GM12878 (cell line): ENCODE results near the gene NFASC. TPM values are rescaled to one million over a fixed set of nuclear protein-coding genes. Genes with fewer than 3 reads are reported as not detected.

ENCODE experiments used
- ATAC-seq: fragments of 200-7000 bp; cut with Tn5 transposase; 3 replicates; pipeline ENCODE4 v1.9.1; 2020; ENCODE audit warnings: mild to moderate bottlenecking, moderate library complexity
- BruUV-seq: library from RNA; stranded (reverse); fragments of 400-500 nt; replicated peaks from 2 replicates; lab custom pipeline; 2021; lab: Mats Ljungman, UMichigan
- CTCF ChIA-PET: fragments of 300-600 bp; sonication (Branson Sonifier 250); formaldehyde crosslinking; extraction: SDS; loops from one replicate; lab custom pipeline; 2021; ENCODE audit warnings: inconsistent platforms; lab: Yijun Ruan, JAX
- POLR2A ChIA-PET: fragments of 350-600 bp; formaldehyde crosslinking; extraction: SDS; loops from one replicate; lab custom pipeline; 2021; ENCODE audit warnings: inconsistent platforms; lab: Charles Lee
- RAD21 ChIA-PET: fragments of 300-600 bp; sonication (Branson Sonifier 250); formaldehyde crosslinking; loops from one replicate; lab custom pipeline; 2023; ENCODE audit warnings: antibody characterized with exemption; ENCODE audit not compliant: unreplicated experiment; lab: Charles Lee
- SMC1A ChIA-PET: fragments of 300-600 bp; sonication (Branson Sonifier 250); formaldehyde crosslinking; loops from one replicate; lab custom pipeline; 2023; ENCODE audit not compliant: unreplicated experiment, uncharacterized antibody; lab: Charles Lee
- DNase-seq: peaks from one replicate; pipeline ENCODE4 v3.0.0-alpha.2; 2011; ENCODE audit warnings: low read depth, low spot score
- FAIRE-seq: peaks from 3 replicates; lab custom pipeline; 2011; peaks lifted over from hg19 to GRCh38; lab: Jason Lieb, UNC
- H2AFZ ChIP-seq: 2 replicates; pipeline ENCODE4 v1.6.0; 2011; ENCODE audit warnings: low read depth, low read length, control low read depth; ENCODE audit not compliant: control insufficient read depth
- H3K27ac ChIP-seq: 2 replicates; pipeline ENCODE4 v1.5.1; 2011; ENCODE audit warnings: control low read depth; ENCODE audit not compliant: control insufficient read depth, insufficient read depth
- H3K27me3 ChIP-seq, 2 experiments: replicated peaks in 1 of 2; 2 replicates each; pipeline versions ENCODE4 v1.6.0 to v1.6.1; 2011; ENCODE audit warnings: low read length in 1 of 2; ENCODE audit not compliant: control insufficient read depth in 2 of 2, insufficient read depth in 2 of 2
- H3K36me3 ChIP-seq, 2 experiments: 2 replicates each; pipeline ENCODE4 v1.5.1; 2011; ENCODE audit warnings: low read length in 1 of 2; ENCODE audit not compliant: control insufficient read depth in 2 of 2, insufficient read depth in 2 of 2
- H3K4me1 ChIP-seq: 2 replicates; pipeline ENCODE4 v1.6.1; 2011; ENCODE audit warnings: mild to moderate bottlenecking, low read length, moderate library complexity, mixed read lengths; ENCODE audit not compliant: control insufficient read depth, insufficient read depth
- H3K4me2 ChIP-seq: 2 replicates; pipeline ENCODE4 v1.6.0; 2011; ENCODE audit warnings: control low read depth; ENCODE audit not compliant: control insufficient read depth, insufficient read depth
- H3K4me3 ChIP-seq: fragments of 200-600 bp; sonication (generic); 2 replicates; pipeline ENCODE4 v1.5.1; 2016
- H3K79me2 ChIP-seq: 2 replicates; pipeline ENCODE4 v1.6.0; 2011; ENCODE audit warnings: low read length; ENCODE audit not compliant: control insufficient read depth, insufficient read depth
- H3K9ac ChIP-seq: 2 replicates; pipeline ENCODE4 v1.8.0; 2011; ENCODE audit warnings: low read length, control low read depth, mixed read lengths; ENCODE audit not compliant: control insufficient read depth, insufficient read depth
- H3K9me3 ChIP-seq: replicated peaks from 3 replicates; pipeline ENCODE4 v1.5.1; 2011; ENCODE audit warnings: mild to moderate bottlenecking, low read length; ENCODE audit not compliant: control insufficient read depth, insufficient read depth
- H4K20me1 ChIP-seq: 2 replicates; pipeline ENCODE4 v1.6.0; 2011; ENCODE audit not compliant: control insufficient read depth, insufficient read depth
- CEBPB ChIP-seq, 2 experiments: fragments of 150-350 bp in 1 of 2; IDR thresholded peaks; 2 replicates each; pipeline ENCODE4 v1.6.1; 2012 to 2014; ENCODE audit warnings: low read depth in 2 of 2, low read length in 2 of 2, borderline replicate concordance in 1 of 2, inconsistent platforms in 1 of 2
- CREB1 ChIP-seq: IDR thresholded peaks from 2 replicates; pipeline ENCODE4 v1.6.1; 2012; ENCODE audit warnings: low read depth, mild to moderate bottlenecking, inconsistent platforms
- ESRRA ChIP-seq: IDR thresholded peaks from 2 replicates; pipeline ENCODE4 v1.6.1; 2012; ENCODE audit warnings: mild to moderate bottlenecking, low read length, improper control_type of control experiment
- EZH2 ChIP-seq: IDR thresholded peaks from 2 replicates; pipeline ENCODE4 v1.6.1; 2012; ENCODE audit warnings: low read depth, mild to moderate bottlenecking, control low read depth, inconsistent platforms, low read length, borderline replicate concordance; ENCODE audit not compliant: control insufficient read depth
- RUNX3 ChIP-seq: IDR thresholded peaks from 2 replicates; pipeline ENCODE4 v1.6.1; 2012; ENCODE audit warnings: low read length, inconsistent platforms
- SKIL ChIP-seq: fragments of 450-650 bp; IDR thresholded peaks from 2 replicates; pipeline ENCODE4 v1.6.1; 2017; ENCODE audit warnings: mild to moderate bottlenecking, low read depth, inconsistent platforms; ENCODE audit not compliant: poor library complexity, severe bottlenecking
- SMC3 ChIP-seq: IDR thresholded peaks from 2 replicates; pipeline ENCODE4 v1.6.1; 2011; ENCODE audit warnings: low read length, improper control_type of control experiment, borderline replicate concordance
- TBL1XR1 ChIP-seq: IDR thresholded peaks from 2 replicates; pipeline ENCODE4 v1.6.1; 2012; ENCODE audit warnings: low read depth, low read length, improper control_type of control experiment
- YY1 ChIP-seq: IDR thresholded peaks from 2 replicates; pipeline ENCODE4 v1.6.1; 2011; ENCODE audit warnings: low read depth, mild to moderate bottlenecking, low read length
- ZBTB33 ChIP-seq: fragments of 450-650 bp; IDR thresholded peaks from 2 replicates; pipeline ENCODE4 v1.6.1; 2017; ENCODE audit warnings: mild to moderate bottlenecking
- ZNF24 ChIP-seq: fragments of 450-650 bp; IDR thresholded peaks from 2 replicates; pipeline ENCODE4 v1.6.1; 2017; ENCODE audit warnings: antibody characterized with exemption, mild to moderate bottlenecking
- WGBS: methylation state at CpG from one replicate; pipeline ENCODE4 v1.1.6; 2016; ENCODE audit warnings: low lambda C conversion rate; ENCODE audit not compliant: insufficient replicate concordance, insufficient coverage; ENCODE audit errors: missing lambda C conversion rate; 5-methylcytosine and 5-hydroxymethylcytosine counted together
- in situ Hi-C: fragments of 300-500 bp; cut with MboI; formaldehyde crosslinking; loops from 9 replicates; pipeline ENCODE4 v1.14.3; 2018; ENCODE audit warnings: mixed read lengths
- intact Hi-C: fragments of 100-400 bp; cut with micrococcal nuclease; formaldehyde crosslinking; loops from one replicate; pipeline ENCODE4 v1.14.2; 2022; ENCODE audit not compliant: unreplicated experiment
- polyA plus RNA-seq, 11 experiments: library from polyadenylated mRNA; depleted of rRNA in 4 of 11; unstranded in 6 of 11; stranded (reverse) in 5 of 11; fragments of >200 nt; fragmentation: Nextera tagmentation in 4 of 11; fragmentation: Illumina TruSeq in 1 of 11; extraction: Ambion mirVana in 4 of 11; extraction: Trizol in 1 of 11; gene quantifications; 1 replicate in 1 of 11; 2 replicates in 10 of 11; pipeline versions ENCODE4 v1.2.1 to v1.2.3, GENCODE V29; 2011 to 2016; ENCODE audit warnings: inconsistent platforms in 2 of 11, missing spikeins in 2 of 11, low read depth in 1 of 11
- total RNA-seq, 4 experiments: library from RNA; depleted of rRNA in 3 of 4; stranded (reverse); fragments of >200 nt in 3 of 4; fragmentation: Illumina TruSeq in 1 of 4; extraction: Trizol in 1 of 4; gene quantifications; 2 replicates each; pipeline versions ENCODE4 v1.2.1 to v1.2.3, GENCODE V29; 2013 to 2021

The NFASC gene
- total and polyA plus RNA-seq, 10 of the 15 experiments (the other 5 are each of a cell fraction or from before 2014, with no cell fraction given): 0.04 to 0.31 (median 0.12) TPM; not detected in 4

GRCh38 chr1:204883405-204883804 is 12.7 kb downstream of the NFASC start:
- no peak for DNase-seq
- Histone ChIP-seq H4K20me1 (no peaks in the 10 kb centered on the region), H3K9me3 (no peaks in the 10 kb centered on the region), H3K4me3 (no peak overlapping the region)
- no TSS peak for BruUV-seq
- intact Hi-C loops: no loop called here
- SMC1A ChIA-PET: no interaction called here
- TF ChIP-seq ESRRA (no peak), CREB1 (no peak), CEBPB (IDR thresholded peaks at IDR 0.05; ENCODE audit: borderline replicate concordance in 1 of 2, low read depth in 2 of 2, low read length in 2 of 2) (no peak), ZBTB33 (no peak)
- TF ChIP-seq, all 136 proteins: peak for 0
- in situ Hi-C loops: no loop called here
- no peak overlapping the region for H3K4me2 ChIP-seq
- ChIA-PET CTCF (no interaction called here), POLR2A (no interaction called here), RAD21 (no interaction called here)
- H3K4me1 ChIP-seq: no peaks in the 10 kb centered on the region
- H3K36me3 ChIP-seq: no peaks in the 10 kb centered on the region
- H3K27me3 ChIP-seq: peaks cover 0 to 2% of the 10 kb centered on the region in 2 experiments; a peak in 3 of 4 replicates
- no peak for FAIRE-seq
- H2AFZ ChIP-seq: no peak overlapping the region
- no peak overlapping the region for H3K27ac ChIP-seq
- no peak for ATAC-seq
- 25% methylated on average over 3 of the region's 3 CpGs for WGBS
- H3K9ac ChIP-seq: no peak overlapping the region
- no peaks in the 10 kb centered on the region for H3K79me2 ChIP-seq

- Histone ChIP-seq H3K27me3 (peaks cover 7 to 10% of the 10 kb centered on the region in 2 experiments), H3K9me3 (no peaks in the 10 kb centered on the region), H3K4me3 (no peak overlapping the region), H3K4me1 (no peaks in the 10 kb centered on the region), H3K27ac (no peak overlapping the region)
- 0% methylated on average over 4 of the region's 4 CpGs for WGBS
- ChIA-PET SMC1A (no interaction called here), RAD21 (no interaction called here)
- no peak for TF ChIP-seq YY1
- no peak for TF ChIP-seq SMC3
- no peak for TF ChIP-seq ZNF24
- TF ChIP-seq TBL1XR1: no peak
- no peak for TF ChIP-seq RUNX3
- TF ChIP-seq SKIL: no peak
- TF ChIP-seq EZH2: no peak
- TF ChIP-seq, all 136 proteins: peak for 0
- intact Hi-C loops: no loop called here
- FAIRE-seq: no peak
- Histone ChIP-seq H2AFZ (no peak overlapping the region), H3K4me2 (no peak overlapping the region), H3K79me2 (no peaks in the 10 kb centered on the region), H3K9ac (no peak overlapping the region), H3K36me3 (no peaks in the 10 kb centered on the region), H4K20me1 (no peaks in the 10 kb centered on the region)
- BruUV-seq: no TSS peak
- ChIA-PET CTCF (interaction anchor here (1.5 kb wide), 1 partner anchor 56 kb away, joined by 7 read pairs; no protein-coding TSS in a partner anchor), POLR2A (no interaction called here)
- in situ Hi-C loops: no loop called here
- no peak for ATAC-seq
- DNase-seq: no peak
Measured at GRCh38 chr1:204885288-204885711, 14.6 kb downstream of the NFASC start.
